HCEC 1CT (cell line): ENCODE results near the gene GALK2.

ENCODE experiments used
- DNase-seq: peaks from one replicate; pipeline ENCODE4 v3.0.0-alpha.2; 2017

GALK2 gene

GRCh38 chr15:49366496-49366895 lies 196.4 kb downstream of the GALK2 start:
- no peak for DNase-seq

DNA sequence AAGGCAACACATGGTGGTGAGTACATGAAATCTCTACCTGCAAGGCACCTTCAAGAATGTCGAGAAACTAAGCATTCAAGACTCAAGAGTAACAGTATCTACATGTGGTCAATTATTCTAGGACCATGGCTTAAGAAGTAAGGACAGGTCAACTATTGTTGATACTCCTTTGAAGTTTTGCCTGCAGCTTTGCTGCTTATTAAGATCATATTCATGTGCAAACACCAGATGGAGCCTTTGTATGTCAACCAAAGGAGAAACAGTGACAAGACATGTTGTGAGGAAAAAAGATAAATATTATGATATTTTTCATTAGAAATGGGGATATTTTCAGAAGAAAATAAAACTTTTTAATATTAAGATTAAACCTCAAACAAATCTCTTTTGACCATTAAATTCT lies 200.7 kb downstream of the GALK2 start:
- DNase-seq = peak; percentile 53

DNA sequence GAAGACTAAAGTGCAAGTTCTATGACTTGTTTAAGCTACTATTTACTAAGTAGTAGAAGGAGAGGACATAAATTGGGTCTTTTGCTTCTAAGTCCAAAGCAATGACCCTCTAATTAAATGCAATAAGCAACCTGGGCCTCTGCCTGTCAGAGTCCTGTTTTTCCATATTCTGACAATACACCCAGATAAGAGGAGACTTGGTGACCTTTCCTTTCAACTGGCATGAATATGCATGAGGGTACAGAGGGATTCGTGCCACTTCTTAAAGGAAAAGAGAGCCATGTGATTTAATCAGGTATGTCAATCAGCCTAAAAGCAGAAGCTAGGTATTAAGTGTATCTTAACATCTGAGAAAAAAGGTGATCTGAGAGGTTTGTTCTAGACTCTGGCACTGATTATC lies 202.3 kb downstream of the GALK2 start:
- DNase-seq = no peak

DNA sequence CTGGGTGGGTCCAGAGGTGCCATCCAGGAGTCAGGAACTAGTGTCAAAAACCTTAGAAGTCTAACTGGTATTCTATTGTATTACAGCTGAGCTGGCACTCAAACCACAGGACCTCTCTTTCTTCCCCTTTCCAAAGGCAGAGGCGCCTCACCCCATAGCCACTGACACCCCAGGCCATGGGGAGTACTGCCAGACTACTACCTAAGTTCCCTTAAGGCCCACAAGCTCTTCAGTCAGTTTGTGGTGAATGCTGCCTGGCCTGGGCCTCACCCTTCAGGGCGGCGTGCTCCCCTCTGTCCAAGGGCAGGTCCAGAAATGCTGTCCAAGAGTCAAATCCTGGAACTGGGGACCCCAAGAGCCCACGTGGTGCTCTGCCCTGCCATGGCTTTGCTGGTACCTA lies 209.9 kb downstream of the GALK2 start:
- no peak for DNase-seq

- peak; percentile 13 for DNase-seq
Observed at GRCh38 chr15:49380912-49381311, 210.9 kb downstream of the GALK2 start.
